Activated CD8-positive, alpha-beta memory T cell treated with anti-CD3 and anti-CD28 coated beads for 4 hours (primary cell): ENCODE data around the gene SELENOV.

Source experiments
- DNase-seq, 2 donors: peaks; one replicate each; pipeline ENCODE4 v3.0.0-alpha.2; 2020; ENCODE audit warnings: low read depth in 2 of 2

SELENOV gene

GRCh38 chr19:39520541-39521484 is 5.9 kb downstream of the SELENOV start:
- DNase-seq, result no peak

GRCh38 chr19:39524495-39524894 is 9.6 kb downstream of the SELENOV start:
- DNase-seq, result no peak

GRCh38 chr19:39525205-39525604 is 10.3 kb downstream of the SELENOV start:
- no peak for DNase-seq

- DNase-seq, result no peak
Observed at GRCh38 chr19:39531834-39532232, 16.9 kb downstream of the SELENOV start.

- DNase-seq, result peak; percentile 89 to 92
Observed at GRCh38 chr19:39532233-39533002, 17.5 kb downstream of the SELENOV start, which contains the start of gene EID2B. EID2B (minus strand) TSS chr19:39532852; CDS start chr19:39532802, 50 bp downstream.

GRCh38 chr19:39533003-39533512 is 18.1 kb downstream of the SELENOV start:
- DNase-seq, result no peak

GRCh38 chr19:39533791-39534190 is 18.9 kb downstream of the SELENOV start:
- no peak for DNase-seq

- no peak for DNase-seq
Observed at GRCh38 chr19:39539165-39539517, 24.2 kb downstream of the SELENOV start.

GRCh38 chr19:39539518-39540332 is 24.8 kb downstream of the SELENOV start, which contains the start of gene EID2:
EID2 (minus strand) TSS chr19:39540161; CDS start chr19:39540079, 82 bp downstream.
- DNase-seq, result peak; percentile 92

GRCh38 chr19:39540333-39540673 is 25.4 kb downstream of the SELENOV start:
- DNase-seq, result no peak

- DNase-seq, result no peak
Observed at GRCh38 chr19:39542206-39542605, 27.3 kb downstream of the SELENOV start.

GRCh38 chr19:39543477-39543857 is 28.5 kb downstream of the SELENOV start:
- DNase-seq, result no peak

GRCh38 chr19:39544226-39544903 is 29.4 kb downstream of the SELENOV start:
- DNase-seq, result no peak

GRCh38 chr19:39544911-39545310 is 30.0 kb downstream of the SELENOV start:
- DNase-seq, result no peak

- DNase-seq, result no peak
Observed at GRCh38 chr19:39546599-39546998, 31.7 kb downstream of the SELENOV start.

GRCh38 chr19:39550197-39550596 is 35.3 kb downstream of the SELENOV start:
- no peak for DNase-seq

- no peak for DNase-seq
Observed at GRCh38 chr19:39553082-39553652, 38.2 kb downstream of the SELENOV start.

GRCh38 chr19:39554701-39555311 is 39.9 kb downstream of the SELENOV start:
- DNase-seq, result no peak

- no peak for DNase-seq
Observed at GRCh38 chr19:39555883-39556282, 40.9 kb downstream of the SELENOV start.
